GM19452 (cell line): ENCODE results near the gene LRP8.

ENCODE experiments used
- ATAC-seq: cut with Tn5 transposase; IDR thresholded peaks from one replicate; pipeline ENCODE4 v1.9.1; 2021; ENCODE audit not compliant: unreplicated experiment

The LRP8 gene

DNA sequence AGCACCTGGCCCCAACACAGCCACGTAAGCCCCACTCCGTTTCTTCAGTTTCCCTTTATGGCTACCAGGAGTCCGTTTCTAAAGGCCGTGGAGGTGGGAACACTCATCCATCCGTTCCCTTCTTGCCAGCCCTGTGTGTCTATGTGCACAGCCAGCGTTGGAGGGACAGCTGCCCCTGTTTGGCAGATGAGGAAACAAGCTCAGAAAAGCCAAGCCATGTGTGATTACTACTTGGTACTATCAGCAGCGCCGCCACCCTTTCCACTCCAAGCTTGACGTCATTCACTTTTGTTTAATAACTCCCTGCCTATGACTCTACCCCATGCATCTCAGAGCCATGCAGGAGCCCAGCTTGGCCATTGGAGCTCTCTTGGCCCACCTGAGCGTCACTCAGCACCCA, 3.5 kb downstream of the LRP8 start:
- no peak for ATAC-seq

DNA sequence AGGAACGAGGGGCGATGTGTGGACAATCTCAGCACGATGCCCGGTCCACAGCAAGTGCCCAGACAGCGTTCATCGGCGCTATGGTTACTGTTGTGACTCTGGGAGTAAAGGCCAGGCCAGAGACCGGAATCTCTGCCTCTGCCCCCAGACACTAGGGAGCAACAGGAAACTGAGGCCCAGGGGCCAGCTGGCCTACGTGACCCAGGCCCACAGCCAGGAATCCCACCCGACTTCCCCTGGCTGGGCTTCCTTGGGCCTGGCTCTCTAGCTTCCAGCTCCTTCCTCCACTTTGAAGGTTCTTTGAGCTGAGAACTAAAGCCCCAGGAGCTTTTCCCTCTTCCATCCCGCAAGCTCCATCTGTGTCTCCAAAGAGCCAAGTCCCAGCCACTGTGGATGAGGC, 4.6 kb downstream of the LRP8 start:
- no peak for ATAC-seq

DNA sequence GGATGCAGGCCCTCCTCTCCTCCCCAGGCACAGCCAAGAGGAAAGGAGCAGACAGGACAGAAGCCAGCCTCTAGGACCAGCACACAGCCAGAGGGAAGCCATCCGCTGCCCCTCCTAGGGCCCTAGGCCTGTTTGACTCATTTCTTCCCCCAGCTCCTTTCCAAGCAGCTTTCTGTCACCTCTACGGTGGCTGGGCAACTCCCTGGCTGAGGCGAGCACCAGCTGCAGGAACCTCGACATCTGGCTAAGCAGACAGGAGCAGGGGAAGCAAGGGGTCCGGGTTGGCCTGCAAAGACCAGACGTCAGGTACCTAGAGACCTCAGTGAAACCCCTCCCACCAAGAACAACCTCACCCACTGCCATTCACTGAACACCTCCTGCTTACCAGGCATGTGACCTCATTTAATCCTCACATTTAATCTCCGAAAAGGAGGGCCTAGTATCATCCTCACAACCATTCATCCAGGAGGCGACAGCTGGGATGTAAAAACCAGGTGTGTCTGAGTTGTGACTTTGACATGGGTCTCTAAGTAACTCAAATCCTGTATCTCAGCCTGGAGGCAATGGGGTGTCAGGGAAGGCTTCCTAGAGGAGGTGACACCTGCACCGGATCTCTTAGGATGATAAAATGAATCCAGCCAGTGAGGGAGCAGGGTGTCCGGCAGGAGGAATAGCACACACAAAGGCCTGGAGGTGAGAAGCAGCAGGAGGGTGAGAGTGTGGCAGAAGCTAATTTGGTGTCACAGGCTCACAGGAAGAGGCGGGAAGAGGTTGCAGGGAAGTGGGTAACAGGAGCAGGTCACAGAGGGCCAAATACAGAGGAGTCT, 5.9 kb downstream of the LRP8 start:
- ATAC-seq: no peak

DNA sequence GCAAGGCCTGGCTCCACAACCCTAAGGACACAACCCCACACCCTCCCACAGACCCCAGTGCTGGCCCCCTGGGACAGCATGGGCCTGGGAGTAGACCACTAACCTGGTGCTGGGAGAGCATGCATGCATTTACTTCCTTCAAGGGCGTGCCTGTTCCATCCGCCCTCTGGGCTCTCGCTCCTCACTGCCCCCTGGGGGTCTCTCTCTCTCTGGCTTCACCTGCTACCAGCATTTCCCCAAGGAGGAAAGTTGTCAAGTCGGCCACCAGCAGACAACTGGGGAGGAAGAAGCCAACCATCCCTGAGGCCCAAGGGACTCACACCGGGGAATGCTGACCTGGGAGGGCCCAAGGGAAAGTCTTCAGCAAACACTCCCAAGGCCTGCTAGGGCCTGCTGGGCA, 6.5 kb downstream of the LRP8 start:
- ATAC-seq: no peak

DNA sequence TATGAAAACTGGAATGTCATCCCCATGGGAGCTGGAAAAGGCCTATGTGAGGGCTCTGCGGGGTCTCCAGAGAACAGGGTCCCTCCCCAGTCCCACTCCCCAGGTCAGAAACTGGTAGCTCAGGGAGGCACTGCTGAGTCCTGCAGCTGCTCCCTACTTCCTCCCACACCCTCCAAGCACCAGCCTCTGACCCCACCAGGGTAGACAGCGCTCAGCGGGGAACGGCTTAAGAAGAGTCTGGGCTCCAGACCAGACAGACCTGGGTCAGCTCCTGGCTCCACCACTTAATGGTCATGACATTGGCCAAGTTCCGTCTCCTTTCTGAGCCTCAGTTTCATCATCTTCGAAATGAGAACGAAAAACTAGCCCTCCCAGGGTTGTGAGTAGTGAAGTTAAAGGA, 7.2 kb downstream of the LRP8 start:
- ATAC-seq: no peak

DNA sequence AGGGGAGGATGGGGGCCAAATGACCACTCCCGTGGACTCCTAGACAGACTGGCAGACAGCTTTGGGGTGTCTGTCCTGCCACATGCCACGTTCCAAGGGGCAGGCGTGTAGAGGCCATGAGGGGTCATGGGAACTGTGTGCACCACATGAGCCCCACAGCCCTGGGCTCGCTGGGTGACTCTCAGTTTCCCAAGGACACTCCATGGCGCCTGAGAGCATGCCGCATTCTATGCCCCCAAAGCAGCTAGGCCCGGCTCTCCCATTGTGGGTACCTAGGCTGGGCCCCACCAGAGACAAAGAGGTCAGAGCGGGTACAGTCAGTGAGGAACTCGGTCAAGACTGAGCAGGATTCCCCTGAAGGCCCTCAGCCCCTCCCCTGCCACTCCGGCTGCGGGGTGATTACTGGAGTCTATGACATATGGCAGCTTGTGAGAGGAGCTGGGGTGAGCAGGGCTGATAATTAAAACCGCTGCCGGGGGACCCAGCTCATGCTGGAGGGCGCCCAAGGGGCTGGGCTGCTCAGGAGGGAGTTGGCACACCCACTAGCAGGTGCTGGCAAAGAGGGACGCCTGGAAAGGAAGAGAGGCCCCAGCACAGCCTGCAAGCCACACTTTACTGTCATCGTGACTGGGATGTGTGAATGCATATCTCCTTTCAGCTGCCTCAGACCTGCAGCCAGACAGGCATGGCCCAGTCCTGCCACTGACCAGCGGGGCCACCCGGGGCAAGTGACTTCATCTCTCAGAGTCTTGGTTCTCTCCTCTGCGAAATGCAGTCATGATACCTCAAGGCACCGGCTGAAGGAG, 8.4 kb downstream of the LRP8 start:
- no peak for ATAC-seq

DNA sequence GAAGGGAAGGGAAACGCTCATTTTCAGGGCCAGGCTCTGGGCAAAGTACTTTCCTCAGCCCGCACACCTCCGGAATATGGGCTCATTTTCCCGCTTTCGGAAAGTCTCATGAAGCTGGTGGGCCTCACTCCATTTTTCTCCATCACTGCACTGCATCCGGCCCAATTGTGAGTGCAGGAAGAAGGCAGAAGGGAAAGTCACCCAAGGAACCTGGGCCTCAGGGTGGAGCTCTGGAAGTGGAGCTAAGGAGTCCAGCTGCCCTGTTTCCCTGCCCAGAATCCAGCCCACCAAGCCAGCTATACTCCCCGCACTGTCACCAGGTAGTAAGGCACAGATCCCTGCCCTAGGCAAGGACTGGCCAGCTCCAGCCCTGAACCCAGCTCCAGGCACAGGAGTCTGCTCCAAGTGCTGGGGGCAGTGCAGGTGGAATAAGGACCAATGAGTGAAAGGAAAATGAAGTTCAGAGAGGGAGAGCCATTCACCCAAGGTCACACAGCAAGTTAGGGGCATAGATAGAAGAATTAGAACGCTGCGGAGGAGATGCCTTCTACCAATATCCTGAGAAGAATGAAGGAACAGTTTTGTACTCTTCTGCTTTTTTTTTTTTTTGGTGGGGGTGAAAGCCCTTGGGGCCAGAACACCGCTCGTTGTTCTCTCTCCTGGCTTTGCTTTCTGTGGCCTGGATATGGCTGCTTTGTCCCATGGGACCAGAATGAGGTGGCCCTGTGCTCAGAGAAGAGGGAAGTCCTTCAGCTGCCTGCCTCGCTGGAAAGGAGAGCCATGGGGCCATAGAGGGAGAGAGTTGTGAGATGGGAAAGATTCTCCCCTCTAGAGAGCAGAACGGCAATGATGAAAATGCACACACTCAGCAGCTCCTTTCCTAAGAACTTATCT, 10.0 kb downstream of the LRP8 start:
- ATAC-seq: no peak

DNA sequence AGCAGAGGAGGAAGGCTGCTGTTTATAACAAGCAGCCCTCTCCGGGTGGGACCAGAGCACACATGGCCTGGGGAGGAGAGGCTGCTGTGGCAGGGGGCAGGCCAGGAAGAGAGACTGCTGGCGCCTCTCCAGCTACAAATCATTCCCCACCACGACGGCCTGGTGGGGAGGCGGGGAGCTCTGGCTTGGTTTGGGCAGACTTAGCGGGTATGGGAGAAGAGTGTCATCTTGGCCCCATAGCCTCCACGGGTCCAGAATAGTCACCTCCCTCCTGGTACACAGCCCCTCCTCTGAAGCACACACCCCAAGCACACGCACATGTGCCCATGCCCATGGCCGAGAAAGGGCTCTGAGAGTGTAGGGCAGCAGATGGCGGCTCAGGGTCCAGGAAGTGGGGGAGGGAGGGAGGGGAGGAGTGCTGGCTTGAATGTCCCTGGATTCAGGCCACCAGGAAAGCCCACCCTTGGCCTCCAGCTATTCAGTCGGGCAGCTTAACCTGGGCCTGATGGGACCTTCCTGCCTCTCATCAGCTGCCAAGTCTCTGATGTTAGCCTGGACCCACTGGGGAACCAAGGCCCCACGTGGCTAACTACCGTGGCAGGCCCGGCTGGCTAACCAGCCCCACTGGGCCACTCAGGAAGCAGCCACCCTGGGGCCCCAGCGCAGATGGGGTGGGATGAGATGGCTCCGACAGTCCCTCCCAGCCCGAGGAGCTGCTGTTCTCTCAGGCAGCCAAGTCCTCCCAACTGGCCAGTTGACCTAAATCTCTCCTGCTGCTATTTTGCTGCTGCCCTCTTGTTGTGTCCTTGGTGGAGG, 10.9 kb downstream of the LRP8 start:
- no peak for ATAC-seq

DNA sequence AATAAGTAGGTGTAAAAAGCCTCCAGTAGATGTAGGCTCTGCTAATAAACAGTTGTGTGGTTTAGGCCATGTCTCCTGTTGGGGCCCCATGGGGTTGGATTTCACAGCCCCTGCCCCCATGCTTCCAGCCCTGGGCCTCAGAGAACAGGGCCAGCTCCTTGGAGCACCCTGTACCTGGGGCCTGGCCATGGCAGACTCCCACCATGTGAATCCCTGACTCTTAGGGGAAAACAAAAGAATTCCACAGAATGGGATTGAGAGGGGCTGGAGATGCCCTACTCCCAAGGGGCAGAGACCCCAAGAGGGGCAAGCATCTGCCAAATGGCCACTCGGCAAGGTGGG, 11.5 kb downstream of the LRP8 start:
- ATAC-seq: no peak

DNA sequence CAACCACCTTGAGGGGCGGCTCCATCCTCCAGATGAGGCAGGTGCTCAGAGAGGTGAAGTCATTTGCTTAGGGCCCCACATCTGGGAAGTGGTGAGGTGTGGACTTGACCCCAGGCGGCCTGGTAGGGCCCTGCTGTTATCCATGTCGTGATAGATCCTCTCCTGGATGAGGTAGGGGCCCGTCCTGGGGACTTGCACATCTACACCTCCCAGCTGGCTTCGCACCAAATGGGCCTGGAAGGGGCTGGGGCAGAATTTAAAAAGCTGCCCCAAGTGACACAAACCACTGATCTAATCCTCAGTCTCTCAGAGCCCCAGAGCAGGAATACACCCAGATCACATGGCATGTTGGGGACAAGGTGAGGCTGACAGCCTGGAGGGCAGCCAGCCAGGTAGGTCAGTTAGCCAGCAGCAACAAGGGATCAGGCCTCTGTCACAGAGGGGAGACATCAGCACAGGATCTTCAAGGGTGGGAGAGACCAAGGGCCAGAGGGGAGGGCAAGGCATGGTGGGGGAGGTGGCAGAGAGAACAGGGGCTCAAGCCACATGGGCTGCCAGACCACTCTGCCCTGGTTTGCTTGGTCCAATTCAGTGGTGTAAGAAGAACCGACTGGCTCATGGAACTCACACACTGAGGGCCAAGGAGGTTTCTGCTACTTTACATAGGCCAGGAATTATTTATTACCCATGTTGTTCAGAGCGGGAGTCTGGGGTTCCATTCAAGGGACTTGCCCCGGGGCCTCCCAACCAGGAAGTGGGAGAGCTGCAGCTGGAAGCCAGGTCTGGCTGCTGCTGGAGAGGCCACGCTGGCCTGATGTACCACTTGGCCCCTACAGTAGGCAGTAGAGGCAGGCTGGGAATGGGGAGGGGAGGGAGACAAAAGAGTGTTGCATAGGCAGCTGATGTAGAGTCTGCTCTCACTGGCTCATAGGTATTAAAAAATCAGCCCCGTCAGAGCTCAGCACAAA, 12.1 kb downstream of the LRP8 start:
- ATAC-seq: no peak

DNA sequence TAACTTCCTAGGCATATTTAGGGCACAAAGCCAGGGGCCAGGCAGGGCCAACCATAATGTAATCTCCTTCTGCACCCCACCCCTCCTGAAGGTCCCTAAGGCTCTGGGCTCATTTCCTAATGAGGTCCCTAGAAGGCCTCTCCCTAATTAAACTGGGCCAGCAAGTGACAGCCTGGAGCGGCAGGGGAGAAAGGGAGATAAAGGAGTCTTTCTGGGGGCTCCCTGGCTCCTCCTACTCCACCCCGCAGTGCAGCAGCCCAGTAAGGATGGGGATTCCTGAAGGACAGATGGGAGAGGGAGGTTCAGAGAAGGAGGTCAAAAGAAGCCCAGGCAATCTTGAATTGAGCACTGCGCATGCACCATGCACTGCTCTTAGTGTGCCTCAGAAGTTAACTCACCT, 12.8 kb downstream of the LRP8 start:
- no peak for ATAC-seq

DNA sequence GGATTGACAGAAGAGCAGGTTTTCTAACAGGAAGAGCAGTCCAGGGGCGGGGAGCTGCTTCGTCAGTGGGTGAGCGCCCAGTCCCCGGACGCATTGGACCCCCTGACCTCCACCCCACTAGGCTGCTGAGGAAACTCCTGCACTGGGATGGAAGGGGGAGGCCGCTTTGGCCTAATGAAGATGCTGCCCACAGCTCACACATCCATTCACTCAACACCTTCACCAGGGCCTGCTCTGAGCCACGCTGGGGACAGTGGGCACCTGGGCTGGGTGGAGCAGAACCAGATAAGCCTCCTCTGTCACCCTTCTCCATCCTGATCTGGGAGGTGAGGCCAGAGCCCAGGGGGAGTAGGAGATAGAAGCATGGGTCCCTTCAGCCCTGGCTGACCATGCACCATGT, 13.3 kb downstream of the LRP8 start:
- no peak for ATAC-seq

DNA sequence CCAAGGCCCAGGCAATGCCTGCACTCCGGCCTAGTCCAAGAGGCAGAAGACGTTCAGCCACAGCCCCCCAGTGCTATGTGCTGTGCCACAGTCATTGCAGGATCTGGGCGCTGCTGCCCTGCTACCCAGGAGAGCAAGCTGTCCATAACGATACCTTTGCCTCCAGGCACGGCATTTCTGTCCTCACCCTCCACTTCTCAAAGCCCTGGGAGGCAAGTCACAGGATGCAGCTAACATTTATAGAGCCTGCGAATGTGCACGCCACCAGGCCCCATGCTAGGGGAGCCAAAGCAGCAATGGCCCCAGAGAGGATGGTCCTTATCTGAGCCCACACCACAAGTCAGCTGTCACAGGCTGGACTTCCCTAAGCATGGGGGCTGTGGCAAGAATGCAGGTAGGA, 13.8 kb downstream of the LRP8 start:
- ATAC-seq: no peak

DNA sequence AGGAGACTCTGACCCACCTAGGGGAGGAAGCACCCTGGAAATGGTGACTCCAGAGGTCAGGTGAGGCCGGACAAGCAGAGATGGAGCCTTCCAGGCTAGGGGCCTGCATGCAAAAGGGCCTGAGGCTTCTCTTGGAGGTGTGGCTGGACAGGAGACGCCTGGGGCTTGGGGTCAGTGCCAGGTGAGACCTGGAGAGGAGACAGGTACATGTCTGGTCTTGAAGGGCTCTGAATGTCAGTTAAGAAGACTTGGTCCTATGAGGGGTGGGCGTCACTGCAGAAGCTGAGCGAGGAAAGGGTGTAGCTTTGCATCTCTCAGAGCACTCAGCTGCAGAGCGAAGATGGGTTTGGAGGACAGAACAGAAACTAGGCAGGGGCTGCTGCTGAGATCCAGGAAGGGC, 14.3 kb downstream of the LRP8 start:
- no peak for ATAC-seq

DNA sequence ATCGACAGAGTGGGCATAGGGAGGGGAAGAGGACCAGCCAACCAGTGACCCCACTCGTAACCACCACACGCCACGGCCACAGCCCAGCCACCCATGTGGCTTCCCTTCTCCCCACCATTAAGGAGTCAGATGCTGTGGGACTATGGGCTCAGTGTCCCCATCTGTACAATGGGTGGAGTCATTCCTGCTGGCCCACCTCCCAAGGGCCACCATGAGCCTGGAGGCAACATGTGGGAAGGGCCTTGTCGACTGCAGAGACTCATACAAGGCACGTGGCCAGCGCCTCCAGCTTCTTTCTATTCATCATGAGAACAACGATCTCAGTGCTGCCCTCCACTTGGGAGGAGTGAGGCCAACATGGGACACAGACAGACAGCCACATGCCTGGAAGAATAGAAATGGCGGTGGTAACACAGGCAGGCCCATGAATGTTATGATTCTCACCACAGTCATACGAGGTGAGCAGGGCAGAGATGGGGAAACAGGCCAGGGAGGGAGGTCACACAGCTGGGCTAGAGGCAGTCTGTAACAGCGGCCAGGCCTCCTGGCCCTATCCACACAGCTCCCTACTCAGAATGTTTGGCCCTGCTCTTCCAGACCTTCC, 16.1 kb downstream of the LRP8 start:
- ATAC-seq: no peak

DNA sequence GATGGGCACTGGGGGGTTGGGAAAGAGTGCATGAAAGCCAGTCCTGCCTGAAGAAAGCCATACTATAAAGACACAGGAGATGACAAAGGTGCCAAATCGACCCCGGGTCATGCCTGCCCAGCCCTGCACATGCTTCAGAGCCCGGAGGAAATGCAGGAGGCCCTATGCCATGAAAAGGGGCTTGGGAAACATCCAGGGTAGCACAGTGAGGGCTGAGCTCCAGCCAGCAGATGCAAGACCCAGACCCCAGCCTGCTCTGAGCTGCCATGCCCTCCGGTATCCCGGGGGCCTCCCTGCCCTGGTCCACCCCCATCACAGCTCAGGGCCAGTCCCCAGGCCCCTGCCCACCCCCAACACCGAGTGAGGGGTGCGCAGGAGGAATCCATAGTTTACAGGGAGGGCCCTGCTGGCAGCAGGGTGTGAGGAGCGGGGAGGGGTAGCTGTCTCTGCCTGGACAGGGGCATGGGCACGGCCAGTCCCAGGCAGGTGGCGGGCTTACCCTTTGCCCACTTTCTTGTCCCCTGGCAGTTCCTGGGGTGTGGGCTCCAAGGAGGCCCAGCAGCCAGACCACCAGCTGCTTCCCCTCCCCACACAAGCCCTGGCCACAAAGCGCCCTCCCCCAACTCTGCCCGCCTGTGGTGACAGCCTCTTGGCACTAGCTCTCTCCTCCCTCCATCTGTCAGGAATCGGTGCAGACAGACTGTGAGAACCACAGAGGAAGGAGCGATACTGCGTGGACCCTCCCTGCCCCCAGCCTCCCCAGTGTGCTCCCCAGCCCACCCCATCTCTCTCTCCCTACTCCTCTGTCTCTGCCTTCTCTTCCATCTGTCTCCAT, 16.8 kb downstream of the LRP8 start:
- no peak for ATAC-seq

DNA sequence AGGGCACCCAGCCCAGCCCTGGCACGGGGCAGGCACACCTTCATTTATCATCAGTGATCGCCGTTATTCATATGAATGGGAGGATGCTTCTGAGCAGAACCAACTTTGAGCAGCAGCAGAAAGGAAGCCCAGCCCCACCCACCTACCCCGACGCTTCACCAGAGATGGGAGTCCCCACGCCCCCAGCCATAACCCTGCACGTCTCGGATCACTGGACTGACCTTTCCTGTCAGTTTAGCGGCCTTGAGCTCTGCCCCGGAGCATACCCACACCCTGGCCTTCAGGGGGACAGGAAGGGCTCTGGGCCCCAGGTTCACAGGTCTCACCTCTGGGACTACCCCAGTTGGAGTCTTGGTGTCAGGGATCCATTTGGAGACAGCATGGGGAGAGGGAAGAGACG, 18.1 kb downstream of the LRP8 start:
- no peak for ATAC-seq

DNA sequence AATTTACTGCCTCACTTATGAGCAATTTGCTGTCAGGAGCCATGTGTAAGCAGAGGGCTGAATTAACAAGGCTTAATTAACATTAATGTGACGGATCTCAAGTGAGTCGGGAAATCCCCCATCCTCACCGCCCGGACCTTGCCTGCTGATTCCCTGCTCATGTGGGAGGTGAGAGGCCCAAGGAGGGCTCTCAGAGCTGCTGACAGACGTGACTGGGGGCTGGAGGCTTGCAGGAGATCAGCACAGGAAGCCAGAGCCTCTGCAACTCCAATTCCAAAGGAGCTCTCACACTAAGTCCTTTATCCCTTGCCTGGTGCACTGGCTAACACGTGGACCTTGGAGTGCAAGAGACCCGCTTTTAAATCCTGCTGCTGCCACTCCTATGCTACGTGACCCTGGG, 19.4 kb downstream of the LRP8 start:
- ATAC-seq: no peak
